LHCN-M2 (cell line): Measurements from ENCODE around the gene CAMK2N2. TPM values are rescaled to one million over a fixed set of nuclear protein-coding genes. Genes with fewer than 3 reads are reported as not detected.
"Not testable (repeated sequence)": the region's sequence is repeated elsewhere in the genome, so short reads cannot be mapped to it uniquely, and the experiment has no call there.

Experiments
- DNase-seq: peaks from one replicate; pipeline ENCODE4 v3.0.0-alpha.2; 2012; ENCODE audit warnings: low read depth
- total RNA-seq: library from RNA; depleted of rRNA; stranded (reverse); fragments of >200 nt; gene quantifications from 2 replicates; pipeline ENCODE4 v1.2.3, GENCODE V29; 2014

Gene CAMK2N2
- total RNA-seq, 1 experiment from 2014 or later, result 0.69 TPM

DNA sequence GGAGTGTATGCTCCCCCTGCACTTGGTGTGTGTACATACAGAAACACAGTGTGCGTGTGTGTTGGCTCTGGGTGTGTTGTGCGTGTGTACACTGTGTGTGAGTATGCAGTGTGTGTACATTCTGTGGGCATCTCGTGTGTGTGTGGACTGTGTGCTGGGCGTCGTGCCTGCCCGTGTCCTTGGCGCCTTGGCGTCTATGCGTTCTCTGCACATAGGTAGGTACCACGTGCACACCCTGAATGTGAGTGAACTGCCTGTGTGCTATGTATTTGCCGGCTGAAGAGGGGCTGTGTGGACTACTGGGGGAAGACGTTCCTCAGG is 14.0 kb upstream of the CAMK2N2 start:
- no peak for DNase-seq

DNA sequence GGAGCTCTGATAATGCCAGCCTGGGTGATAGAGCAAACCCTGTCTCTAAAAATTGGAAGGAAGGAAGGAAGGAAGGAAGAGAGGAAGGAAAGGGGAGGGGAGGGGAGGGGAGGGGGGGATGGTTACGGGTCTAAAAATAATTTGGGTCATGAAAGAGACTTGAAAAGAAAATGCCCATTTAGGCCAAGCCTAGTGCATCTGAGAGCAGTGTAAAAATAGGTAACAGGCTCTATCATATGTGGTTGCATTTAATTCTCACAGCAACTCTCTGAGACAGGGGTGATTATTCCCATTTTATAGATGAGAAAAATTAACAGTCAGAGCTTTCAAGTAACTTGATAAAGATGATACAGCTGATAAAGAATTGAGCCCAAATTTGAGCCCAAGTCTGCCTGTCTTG is 10.9 kb upstream of the CAMK2N2 start:
- DNase-seq, result no peak

DNA sequence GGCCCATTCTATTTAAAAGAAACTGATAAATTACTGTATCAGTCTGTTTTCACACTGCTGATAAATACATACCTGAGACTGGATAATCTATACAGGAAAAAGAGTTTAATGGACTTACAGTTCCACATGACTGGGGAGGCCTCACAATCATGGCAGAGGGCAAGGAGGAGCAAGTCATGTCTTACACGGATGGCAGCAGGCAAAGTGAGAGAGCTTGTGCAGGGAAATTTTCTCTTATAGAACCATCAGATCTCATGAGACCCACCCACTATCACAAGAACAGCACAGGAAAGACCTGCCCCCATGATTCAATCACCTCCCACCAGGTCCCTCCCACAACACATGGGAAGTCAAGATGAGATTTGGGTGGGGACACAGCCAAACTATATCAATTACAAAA is 5.9 kb upstream of the CAMK2N2 start:
- not testable (repeated sequence) for DNase-seq

DNA sequence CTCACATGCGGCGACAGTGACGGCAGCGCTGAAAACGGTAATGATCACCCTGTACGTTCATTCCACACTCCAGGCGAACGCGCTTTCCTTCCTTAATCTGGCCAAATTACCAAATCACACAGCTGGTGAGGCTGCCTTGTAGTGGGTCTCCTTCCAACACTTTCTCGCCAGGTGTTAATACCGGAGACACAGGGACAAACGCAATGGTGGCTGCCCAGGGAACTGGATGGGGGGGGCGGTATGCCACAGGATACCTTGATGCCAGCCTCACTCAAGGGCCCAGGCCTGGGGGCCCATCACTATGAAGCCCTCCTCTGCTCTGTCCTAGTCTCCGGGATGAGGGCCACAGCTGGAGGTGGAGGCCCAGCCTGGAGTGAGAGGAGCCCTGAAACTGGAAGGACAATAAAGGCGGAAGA is 1.4 kb upstream of the CAMK2N2 start:
- DNase-seq, result no peak

DNA sequence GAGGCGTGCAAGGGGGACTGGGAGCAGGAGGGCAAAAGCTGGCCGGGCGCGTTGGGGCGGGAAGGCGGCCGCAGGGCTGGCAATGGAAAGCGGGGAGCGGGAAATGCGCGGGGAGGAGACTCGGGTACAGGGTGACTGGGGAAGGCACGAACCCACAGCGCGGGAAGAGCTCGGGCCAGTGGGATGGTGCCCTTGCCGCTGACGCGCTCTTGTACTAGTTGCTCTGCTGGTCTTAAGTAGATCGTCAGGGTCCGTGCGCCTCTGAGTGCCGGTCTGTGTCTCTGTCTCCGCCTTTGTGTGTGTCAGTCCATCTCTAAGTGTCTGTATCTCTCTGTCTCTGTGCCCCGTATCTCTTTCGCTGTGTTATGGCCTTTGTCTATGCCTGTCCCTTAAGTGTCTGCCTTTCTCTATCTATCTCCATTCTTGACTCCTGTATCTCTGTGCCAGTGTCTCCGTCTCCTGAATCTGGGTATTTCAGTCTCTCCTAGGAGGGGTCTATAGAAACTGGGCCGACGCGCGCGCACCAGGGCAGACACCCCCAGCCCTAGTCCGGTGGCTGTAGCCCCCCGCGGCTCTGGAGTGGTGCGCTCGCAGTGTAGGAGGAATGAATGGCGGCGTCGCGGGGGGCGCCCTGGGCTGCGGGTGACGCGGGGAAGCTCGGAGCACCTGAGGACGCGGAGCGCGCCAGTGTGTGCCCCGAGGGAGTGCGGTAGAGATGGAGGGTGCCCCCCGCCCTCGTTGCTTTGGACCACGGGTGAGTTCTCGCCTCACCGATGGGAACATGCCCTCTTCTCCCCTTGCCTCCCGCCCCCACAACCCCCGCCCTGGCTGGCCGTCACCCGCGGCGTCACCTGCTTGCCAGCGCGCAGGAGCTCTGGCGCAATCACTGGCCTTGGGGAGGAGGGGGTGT is 756 bp upstream of the CAMK2N2 start:
- DNase-seq, result peak; percentile 49

DNA sequence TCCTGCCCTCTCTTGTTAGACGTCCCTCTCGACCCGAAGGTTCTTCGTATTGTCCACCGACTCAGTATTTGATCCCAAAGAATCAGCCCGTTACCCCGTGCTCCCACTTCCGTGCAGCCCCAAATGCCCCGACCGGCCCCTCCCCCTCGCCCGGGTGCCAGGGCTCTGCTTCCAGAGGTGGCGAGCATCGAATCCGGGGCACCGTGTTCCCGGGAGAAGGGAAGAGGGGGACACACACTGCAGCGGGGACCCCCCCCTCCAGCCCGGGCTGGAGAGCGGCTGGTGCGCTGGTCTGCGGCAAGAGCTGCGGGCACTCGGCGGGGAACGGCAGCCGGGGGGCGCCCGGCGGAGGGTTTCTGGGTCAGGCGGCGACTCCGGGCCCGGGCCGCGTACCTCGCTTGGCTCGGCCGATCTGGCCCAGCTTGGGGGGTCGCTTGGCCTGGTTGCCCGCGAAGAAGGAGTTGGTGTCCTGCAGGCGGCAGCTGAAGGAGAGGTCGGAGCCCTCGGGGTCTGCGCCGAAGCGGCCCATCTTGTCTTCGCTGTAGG is 556 bp downstream of the CAMK2N2 start:
- no peak for DNase-seq

DNA sequence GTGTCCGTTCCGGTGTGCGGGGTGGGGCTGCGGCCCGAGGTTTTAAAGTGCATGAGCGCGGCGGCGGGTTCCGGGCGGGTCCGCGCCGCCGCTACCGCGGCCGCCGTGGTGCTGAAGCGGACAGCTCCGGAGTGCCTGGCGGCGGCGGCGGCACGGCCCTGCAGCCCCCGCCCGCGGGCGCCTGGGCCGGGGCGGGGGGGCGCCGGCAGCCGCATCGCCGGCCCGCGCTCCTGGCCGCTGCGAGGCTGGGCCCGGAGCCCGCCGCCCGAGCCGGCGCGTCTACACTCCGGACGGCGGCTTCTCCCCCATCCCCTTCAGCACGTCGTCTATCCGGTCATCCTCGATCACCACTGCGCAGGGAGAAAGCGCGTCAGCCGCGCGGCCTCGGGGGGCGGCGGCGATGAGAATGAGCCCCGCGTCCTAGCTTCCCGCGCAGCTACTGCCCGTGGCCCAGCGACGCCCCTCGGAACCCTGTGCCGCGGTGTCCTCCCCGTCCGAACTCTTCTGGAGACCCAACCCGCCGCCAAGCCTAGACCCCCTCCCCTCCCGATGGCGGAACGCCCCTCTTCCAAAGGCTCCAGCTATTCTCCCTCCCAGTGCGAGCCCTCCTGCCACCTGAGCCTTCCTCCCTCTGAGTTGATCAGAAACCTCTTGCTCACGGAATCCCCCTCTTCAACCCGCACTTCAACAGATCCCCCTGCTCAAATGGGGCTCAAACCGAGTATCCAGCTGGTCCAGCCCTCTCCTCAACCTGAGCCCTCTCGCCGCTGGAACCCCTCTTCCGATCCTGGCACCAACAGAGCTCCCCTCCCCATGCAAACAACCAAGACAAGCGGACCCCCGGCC is 1.3 kb downstream of the CAMK2N2 start:
- DNase-seq, result no peak

DNA sequence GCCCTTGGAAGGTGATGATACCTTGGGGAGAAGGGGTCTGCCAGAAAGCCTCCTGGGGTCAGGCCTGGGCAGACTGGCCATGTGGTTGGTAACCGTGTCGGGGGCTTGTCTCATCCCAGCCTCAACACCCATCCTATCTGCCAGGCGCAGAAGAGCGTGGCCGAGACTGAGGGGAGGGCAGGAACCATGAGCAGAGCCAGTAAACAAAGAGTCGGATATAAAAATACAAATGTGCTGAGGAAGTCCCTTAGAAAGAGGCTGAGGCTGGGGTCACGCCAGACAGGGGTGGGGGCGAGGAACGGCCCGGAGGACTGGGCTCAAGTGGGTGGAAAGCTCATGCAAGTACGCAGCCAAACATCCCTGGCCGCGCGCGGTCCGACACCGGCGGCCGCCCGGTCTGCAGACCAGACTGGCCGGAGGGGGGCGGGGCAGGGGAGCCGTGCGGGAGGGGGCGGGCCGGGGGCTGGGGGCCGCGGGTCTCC is 1.9 kb downstream of the CAMK2N2 start:
- DNase-seq, result no peak

DNA sequence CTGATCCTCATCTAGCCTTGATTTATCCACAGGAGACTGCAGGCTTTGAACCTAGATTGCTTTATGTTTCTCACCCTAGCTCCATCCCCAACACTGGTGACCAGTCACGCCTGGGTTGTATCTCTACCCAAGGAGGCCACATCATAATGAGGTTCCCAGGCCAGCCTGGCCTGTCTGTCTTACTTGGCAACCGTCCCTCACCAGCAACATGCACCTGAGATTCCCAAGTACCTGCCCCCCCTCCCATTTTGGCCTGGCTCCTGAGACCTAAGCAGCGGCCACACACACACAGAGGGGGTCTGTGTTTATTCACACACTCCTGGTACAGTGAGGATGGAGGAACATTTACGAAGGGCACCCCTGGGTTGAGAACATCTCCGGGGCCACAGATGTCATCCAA is 2.4 kb downstream of the CAMK2N2 start:
- no peak for DNase-seq

DNA sequence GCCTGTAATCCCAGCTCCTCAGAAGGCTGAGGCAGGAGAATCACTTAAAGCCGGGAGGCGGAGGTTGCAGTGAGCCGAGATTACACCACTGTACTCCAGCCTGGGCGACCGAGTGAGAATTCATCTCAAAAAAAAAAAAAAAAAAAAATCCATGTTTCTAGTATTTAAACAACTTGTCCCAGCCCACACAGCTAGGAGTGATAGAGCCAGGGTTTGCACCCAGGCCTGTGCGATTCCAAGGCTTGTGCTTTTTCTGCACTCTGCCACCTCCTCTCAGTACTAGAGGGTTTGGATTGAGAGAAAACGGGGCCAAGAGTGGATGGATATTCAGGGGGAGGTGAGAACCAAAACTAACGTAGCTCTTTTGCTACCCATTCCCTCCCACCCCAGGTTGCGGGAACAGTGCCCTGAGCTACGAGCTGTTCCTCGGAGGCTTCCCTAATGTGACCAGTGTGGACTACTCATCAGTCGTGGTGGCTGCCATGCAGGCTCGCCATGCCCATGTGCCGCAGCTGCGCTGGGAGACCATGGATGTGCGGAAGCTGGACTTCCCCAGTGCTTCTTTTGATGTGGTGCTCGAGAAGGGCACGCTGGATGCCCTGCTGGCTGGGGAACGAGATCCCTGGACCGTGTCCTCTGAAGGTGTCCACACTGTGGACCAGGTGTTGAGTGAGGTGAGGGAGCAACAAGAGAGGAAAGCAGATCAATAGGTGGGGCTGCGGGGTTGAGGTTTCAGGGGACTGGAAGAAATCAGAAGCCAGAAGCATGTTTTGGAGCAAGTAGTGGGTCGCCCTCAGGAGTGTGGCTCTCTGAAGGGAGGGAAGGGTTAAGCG is 4.1 kb downstream of the CAMK2N2 start:
- no peak for DNase-seq

DNA sequence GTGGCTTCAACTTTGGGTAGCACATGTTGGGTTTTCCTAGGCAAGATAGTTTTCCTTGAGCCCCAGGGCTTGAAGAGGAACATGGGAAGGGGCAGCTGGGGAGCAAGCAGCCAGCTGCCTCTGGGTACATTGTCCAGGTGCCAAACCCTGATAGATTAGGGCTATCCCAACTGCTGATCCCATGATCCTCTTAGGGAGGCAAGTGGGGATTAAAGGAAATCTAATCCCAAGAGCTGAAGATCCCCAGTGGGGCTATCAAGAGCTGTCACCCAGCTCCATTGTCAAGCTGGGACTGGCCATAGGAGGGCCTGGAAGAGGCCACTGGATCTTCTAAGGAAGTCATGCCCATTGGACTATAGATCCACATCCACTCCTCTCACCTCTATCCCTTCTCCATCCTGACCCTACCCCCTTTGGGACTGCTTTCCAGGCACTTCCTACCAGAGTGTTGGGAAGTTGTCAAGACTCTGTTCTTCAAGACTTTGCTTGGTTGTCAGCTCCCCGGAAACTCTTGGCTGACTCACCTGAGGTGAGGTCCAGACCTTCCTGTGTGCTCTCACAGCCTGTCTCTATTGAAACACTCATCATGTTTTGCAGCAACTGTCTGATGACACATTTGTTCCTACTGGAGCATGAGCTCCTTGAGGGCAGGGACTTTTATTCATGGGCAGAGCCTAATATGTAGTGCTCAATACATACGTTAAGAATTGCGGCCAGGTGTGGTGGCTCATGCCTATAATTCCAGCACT is 5.9 kb downstream of the CAMK2N2 start:
- DNase-seq, result no peak

DNA sequence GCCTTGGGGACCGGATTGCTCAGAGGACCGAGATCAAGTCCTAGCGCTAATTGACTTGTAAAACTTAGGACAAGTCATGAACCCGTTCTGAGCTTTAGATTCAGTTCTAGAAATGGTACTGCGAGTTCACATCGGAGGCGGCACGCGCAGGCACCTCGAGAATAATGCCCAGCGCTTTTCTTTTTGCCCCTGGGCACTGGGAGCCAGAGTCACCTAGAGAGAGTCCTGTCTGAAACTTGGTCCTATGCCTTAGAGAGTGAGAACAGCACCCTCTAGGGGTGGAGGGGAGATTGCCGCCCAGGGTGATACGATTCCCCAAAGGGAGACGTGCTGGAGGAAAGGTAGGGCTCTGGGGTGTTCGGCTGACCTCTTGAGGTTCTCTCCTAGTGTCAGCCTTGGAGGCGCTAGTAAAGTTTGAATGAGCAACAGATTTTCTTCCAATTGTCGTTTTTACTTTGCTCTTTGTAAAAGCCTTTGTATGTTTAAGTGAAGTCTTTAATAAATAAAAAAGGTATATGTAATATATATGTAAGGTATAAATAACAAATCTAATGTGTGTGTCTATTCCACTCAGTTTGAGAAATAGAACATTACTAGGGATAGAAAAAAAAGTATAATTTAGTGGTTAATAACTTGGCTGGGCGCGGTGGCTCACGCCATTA is 11.1 kb downstream of the CAMK2N2 start:
- DNase-seq, result peak; percentile 87

DNA sequence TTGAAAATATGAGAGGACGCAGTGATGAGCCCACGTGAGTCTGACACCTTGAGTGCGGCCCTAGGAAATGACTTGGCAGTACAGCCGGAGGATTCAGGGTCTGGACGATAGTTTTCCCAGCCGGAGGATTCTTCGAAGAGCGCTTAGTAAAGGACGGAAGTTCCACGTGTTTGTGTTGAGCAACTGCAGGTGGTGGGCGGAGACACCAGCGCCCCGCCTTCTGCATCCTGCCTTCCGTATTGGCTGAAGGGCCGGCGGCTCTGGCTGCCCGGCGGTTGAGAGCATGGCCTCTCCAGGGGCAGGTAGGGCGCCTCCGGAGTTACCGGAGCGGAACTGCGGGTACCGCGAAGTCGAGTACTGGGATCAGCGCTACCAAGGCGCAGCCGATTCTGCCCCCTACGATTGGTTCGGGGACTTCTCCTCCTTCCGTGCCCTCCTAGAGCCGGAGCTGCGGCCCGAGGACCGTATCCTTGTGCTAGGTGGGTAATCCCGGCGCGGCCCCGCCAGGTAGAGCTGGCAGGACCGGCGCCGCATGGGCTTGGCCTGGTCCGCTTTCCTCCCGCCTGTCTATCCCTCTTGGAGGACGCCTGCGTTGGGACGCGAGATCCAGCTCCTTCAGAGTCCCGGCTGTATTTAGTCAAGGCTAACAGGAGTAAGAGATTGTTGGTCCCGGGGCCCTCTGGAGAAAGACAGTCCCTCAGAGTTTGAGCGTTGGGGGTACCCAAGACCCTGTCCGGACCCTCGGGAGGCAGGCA is 11.8 kb downstream of the CAMK2N2 start, which contains the start of gene EEF1AKMT4:
Gene EEF1AKMT4, plus strand, starts transcription at position 261 of the 755 bp plus-strand sequence. Its CDS starts 23 bp downstream, at position 284.
- DNase-seq, result peak; percentile 97

DNA sequence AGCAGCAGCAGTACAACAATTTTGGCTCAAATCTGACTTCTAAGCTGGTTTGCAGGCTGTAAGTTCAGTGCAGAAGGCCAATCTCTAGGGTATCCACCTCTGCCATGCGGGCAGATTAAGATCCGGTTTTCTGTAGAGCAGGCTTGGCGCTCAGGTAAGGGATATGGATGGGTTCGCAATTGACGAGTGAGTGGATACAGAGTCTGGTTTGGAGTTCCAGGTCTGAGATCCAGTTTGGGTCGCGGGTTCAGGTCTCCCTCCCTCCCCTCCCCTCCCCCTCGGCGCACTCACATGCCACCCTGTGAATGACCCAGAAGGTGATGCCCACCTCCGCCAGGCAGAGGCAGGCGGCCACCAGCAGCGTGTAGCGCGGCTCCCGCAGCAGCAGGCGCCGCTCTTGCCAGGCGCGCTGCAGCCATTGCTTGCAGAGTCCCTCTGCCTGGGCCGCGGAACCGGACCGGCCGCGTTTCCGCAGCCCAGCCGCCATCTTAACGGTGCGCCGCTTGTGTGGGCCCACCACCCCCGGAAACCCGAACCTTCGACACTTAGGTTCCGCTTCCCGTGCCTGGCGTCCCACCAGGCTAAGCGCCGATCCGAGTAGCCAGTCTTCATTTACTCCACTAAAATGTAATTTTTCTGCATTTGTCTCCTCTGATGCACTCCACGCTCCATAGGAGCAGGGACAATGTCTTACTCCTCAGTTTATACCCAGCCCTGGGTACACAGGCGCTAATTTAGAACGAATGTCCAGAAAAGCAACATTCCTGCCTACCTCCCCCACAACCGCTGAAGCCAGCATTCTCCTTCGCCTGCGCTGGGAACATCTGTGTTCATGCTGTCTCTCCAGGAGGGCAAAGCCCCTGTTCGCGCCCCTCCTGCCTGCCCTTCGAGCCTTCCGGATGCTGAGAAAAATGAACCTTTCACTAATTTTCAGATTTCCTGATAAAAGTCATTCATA is 12.6 kb downstream of the CAMK2N2 start, which contains the start of gene ALG3:
Gene ALG3, minus strand, starts transcription at position 509 of the 958 bp plus-strand sequence. Its CDS starts 22 bp downstream, at position 487.
- DNase-seq, result peak; percentile 81

DNA sequence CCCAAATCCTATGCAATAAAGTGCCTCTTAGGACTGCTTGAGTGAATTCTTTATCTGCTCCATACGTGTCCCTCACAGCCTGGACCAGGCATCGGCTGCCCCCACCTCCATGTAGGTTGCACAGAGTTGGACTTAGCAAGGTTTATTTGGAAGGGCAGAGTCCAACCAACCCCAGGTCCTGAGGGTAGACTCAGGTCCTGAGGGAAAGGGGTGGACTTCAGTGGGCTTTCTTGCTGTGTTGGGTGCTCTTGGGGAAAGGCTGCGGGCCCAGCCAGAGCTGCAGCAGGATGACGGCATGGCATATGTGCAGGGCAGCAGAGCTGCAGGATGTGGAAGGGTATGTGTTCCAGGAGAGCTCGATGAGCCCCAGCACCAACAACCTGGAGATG is 19.1 kb downstream of the CAMK2N2 start:
- DNase-seq, result no peak

DNA sequence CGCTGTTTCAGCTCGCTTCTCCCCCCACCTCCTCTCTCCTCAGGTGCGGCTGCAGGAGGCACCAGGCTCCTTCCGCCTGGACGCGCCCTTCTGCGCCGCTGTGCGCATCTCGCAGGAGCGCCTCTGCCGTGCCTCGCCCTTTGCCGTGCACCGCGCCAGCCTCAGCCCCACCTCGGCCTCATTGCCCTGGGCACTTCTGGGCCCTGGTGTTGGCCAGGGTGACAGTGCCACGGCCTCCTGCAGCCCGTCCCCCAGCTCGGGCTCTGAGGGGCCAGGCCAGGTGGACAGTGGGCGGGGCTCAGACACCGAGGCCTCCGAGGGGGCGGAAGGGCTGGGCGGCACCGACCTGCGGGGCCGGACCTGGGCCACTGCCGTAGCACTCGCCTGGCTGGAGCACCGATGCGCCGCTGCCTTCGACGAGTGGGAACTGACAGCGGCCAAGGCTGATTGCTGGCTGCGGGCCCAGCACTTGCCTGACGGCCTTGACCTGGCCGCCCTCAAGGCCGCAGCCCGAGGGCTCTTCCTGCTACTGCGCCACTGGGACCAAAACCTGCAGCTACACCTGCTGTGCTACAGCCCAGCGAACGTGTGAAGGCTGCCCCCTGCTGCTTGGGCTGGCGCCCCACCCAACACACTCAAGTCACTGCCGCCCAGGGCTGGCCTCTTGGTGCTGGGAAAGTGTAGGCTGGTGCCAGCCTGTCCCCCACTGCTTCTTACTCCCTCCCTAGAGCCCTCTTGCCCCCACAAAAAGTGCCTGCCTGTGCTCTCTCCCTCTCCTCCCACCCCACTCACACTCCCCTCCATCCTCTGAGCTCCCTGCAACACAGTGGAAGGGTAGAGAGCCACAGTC is 19.7 kb downstream of the CAMK2N2 start:
- no peak for DNase-seq

DNA sequence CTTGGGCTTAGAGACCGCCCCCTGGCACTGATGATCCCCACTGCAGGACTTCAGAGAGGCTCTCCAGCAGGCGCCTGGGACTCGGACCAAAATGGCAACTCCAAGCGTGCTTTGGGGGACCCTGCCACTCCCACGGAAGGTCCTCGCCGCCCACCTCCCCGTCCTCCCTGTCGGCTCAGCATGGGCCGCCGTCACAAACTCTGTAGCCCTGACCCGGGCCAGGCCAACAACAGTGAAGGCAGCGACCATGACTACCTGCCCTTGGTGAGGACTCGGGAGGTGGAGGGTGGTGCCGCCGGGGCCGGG is 20.3 kb downstream of the CAMK2N2 start:
- DNase-seq, result no peak
